ENCODE measurements around the gene APPBP2. TPM values are rescaled to one million over a fixed set of nuclear protein-coding genes. Genes with fewer than 3 reads are reported as not detected.

The APPBP2 gene
- total RNA-seq, 6 experiments from 2014 or later, result 51.5 to 65.9 (median 58.8) TPM

DNA sequence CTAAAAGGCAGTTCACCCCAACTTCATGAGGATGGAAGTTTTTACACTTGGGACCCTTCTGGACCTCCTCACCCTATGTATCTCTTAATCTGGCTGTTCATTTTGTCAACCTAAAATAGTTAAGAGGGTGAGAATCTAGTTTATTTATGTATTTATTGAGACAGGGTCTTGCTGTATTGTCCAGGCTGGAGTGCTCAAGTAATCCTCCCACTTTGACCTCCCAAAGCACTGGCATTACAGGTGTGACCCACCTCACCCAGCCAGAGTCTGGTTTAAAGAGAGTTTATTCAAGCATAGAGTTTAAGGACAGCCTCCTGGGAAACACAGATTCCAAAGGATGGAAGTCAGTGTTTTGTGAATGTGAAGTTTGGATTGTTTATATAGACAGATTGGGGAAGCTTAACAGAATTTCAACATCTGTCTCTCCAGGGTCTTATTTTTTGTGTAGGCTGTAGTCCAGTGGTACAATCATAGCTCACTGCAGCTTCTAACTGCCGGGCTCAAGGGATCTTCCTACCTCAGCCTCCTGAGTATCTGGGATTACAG is 8.0 kb upstream of the APPBP2 start:
- no peak overlapping the region for H3K4me3 Mint-ChIP-seq
- no peak overlapping the region for H3K27ac Mint-ChIP-seq
- no peaks in the 10 kb centered on the region for H3K36me3 Mint-ChIP-seq (ENCODE audit: low read depth)
- H3K27me3 Mint-ChIP-seq (ENCODE audit: insufficient read depth), result no peaks in the 10 kb centered on the region
- no peaks in the 10 kb centered on the region for H3K9me3 Mint-ChIP-seq
- TF ChIP-seq, protein P1, sequence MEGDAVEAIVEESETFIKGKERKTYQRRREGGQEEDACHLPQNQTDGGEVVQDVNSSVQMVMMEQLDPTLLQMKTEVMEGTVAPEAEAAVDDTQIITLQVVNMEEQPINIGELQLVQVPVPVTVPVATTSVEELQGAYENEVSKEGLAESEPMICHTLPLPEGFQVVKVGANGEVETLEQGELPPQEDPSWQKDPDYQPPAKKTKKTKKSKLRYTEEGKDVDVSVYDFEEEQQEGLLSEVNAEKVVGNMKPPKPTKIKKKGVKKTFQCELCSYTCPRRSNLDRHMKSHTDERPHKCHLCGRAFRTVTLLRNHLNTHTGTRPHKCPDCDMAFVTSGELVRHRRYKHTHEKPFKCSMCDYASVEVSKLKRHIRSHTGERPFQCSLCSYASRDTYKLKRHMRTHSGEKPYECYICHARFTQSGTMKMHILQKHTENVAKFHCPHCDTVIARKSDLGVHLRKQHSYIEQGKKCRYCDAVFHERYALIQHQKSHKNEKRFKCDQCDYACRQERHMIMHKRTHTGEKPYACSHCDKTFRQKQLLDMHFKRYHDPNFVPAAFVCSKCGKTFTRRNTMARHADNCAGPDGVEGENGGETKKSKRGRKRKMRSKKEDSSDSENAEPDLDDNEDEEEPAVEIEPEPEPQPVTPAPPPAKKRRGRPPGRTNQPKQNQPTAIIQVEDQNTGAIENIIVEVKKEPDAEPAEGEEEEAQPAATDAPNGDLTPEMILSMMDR (IDR thresholded peaks at IDR 0.05), result no peak
- no peak for DNase-seq
- H3K4me1 Mint-ChIP-seq (ENCODE audit: low read depth), result peaks cover 31% of the 10 kb centered on the region

DNA sequence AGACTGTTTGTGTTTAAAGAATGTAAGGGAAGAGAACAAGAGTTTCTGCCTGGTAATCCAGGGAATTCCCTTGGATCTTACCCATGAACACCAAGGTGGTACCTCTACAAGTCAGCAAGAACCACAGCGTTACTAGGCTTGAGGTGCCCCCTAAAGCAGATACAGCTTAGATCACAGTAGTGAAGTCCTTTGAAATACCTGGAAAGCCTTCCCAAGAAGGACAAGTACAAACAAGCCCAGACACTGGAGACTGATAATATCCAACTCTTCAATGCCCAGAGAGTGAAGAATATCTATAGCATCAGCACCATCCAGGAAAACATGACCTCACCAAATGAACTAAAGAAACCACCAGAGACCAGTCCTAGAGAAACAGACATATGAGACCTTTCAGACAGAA is 3.8 kb upstream of the APPBP2 start:
- DNase-seq, result no peak
- Mint-ChIP-seq H3K9me3 (no peaks in the 10 kb centered on the region), H3K4me1 (ENCODE audit: low read depth) (peaks cover 21% of the 10 kb centered on the region), H3K36me3 (ENCODE audit: low read depth) (peaks cover 7% of the 10 kb centered on the region), H3K4me3 (no peak overlapping the region), H3K27ac (peak overlapping the region; percentile 29; the same call in 1 of the 2 replicates), H3K27me3 (ENCODE audit: insufficient read depth) (no peaks in the 10 kb centered on the region; the same call in 1 of the 2 replicates)
- TF ChIP-seq, protein P1 (IDR thresholded peaks at IDR 0.05), result no peak

DNA sequence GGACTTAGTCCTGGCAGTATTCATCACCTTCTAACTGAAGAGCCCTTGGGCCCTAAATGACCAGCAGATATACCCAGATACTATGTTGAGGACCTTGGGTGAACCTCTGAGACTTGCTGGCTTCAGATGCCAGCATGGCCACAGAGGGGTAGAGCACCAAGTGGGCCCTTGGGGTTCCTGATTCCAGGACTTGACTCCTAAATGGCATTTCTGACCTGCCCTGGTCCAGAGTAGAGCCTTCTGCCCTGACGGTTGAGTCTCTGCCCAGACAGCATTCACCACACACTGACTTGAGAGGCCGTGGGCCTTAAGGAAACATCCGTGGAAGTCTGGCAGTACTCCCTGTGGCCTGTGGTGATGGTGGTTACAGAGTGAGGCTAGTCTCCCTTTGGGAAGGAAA is 2.8 kb upstream of the APPBP2 start:
- H3K27ac Mint-ChIP-seq, result no peak overlapping the region
- DNase-seq, result no peak
- H3K4me3 Mint-ChIP-seq, result no peak overlapping the region
- TF ChIP-seq, protein P1 (IDR thresholded peaks at IDR 0.05), result no peak
- H3K9me3 Mint-ChIP-seq, result no peaks in the 10 kb centered on the region
- H3K4me1 Mint-ChIP-seq (ENCODE audit: low read depth), result peaks cover 11% of the 10 kb centered on the region
- peaks cover 15% of the 10 kb centered on the region for H3K36me3 Mint-ChIP-seq (ENCODE audit: low read depth)
- H3K27me3 Mint-ChIP-seq (ENCODE audit: insufficient read depth), result no peaks in the 10 kb centered on the region; the same call in 1 of the 2 replicates

DNA sequence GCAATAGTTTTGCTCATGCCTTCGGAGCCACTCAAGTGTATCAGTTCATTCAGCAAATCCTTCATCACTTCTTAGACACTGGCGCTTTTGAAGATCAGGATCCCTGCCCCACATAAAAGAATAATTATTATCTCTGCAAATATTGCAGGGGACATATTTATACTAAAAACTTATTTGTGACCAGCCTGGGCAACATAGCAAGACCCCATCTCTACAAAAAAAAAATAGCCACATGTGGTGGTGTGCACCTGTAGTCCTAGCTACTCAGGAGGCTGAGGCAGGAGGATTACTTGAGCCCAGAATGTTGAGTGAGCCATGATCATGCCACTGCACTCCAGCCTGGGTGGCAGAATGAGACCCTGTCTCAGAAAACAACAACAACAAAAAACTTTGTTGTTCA is 1.7 kb upstream of the APPBP2 start:
- H3K4me1 Mint-ChIP-seq (ENCODE audit: low read depth), result peaks cover 17% of the 10 kb centered on the region
- no peak for DNase-seq
- H3K36me3 Mint-ChIP-seq (ENCODE audit: low read depth), result peaks cover 19% of the 10 kb centered on the region
- H3K27me3 Mint-ChIP-seq (ENCODE audit: insufficient read depth), result no peaks in the 10 kb centered on the region; the same call in 1 of the 2 replicates
- H3K9me3 Mint-ChIP-seq, result no peaks in the 10 kb centered on the region
- no peak overlapping the region for H3K27ac Mint-ChIP-seq
- TF ChIP-seq, protein P1 (IDR thresholded peaks at IDR 0.05), result no peak
- no peak overlapping the region for H3K4me3 Mint-ChIP-seq

DNA sequence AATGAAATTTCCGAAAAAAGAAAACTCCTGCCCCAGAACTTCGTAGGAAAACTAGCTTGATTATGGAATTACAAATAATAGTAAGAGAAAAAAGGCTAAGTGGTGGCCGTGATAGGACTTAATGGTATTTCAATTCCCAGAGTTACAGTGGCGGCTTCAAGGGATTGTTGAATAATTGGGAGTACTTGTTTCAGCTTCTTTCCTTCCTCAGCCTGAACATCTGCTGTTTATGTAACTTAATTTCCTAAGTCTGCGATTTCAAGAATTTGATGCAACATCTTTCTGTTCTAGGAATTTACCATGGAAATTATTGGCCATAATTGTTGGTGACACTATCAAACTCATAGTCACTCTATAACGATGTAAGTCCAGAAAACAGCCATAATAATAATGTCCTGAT is 684 bp upstream of the APPBP2 start:
- peak overlapping the region; percentile 96 for H3K27ac Mint-ChIP-seq
- DNase-seq, result no peak
- no peaks in the 10 kb centered on the region; the same call in 1 of the 2 replicates for H3K27me3 Mint-ChIP-seq (ENCODE audit: insufficient read depth)
- H3K4me1 Mint-ChIP-seq (ENCODE audit: low read depth), result peaks cover 27% of the 10 kb centered on the region
- H3K4me3 Mint-ChIP-seq, result peak overlapping the region; percentile 98
- TF ChIP-seq, protein P1 (IDR thresholded peaks at IDR 0.05), result no peak
- peaks cover 21% of the 10 kb centered on the region for H3K36me3 Mint-ChIP-seq (ENCODE audit: low read depth)
- no peaks in the 10 kb centered on the region for H3K9me3 Mint-ChIP-seq

Measured in HFFc6 (cell line).